ENCODE results near the gene JAK1.
A peak's percentile ranks its signal among the peaks of the same experiment; 100 is the strongest.

JAK1 gene

GRCh38 chr1:64942675-64943074 is 23.7 kb downstream of the JAK1 start:
- Histone ChIP-seq H3F3A (ENCODE audit: low read depth) (no peaks in the 10 kb centered on the region), H3K9me3 (ENCODE audit: insufficient read depth, low read depth, low read length) (no peaks in the 10 kb centered on the region), H3K4me2 (ENCODE audit: low read depth, low read length, poor library complexity, severe bottlenecking) (peak overlapping the region; percentile 14), H3K4me1 (ENCODE audit: insufficient read depth, low read length, poor library complexity, severe bottlenecking) (peaks cover 44% of the 10 kb centered on the region), H3K9ac (ENCODE audit: low read depth, low read length, poor library complexity, severe bottlenecking) (peak overlapping the region; percentile 16), H3K9me2 (replicated peaks; ENCODE audit: low read depth, low read length) (no peaks in the 10 kb centered on the region), H4K20me1 (ENCODE audit: insufficient read depth, low read length, poor library complexity, severe bottlenecking) (peaks cover 32% of the 10 kb centered on the region), H2AFZ (ENCODE audit: low read length) (no peak overlapping the region), H3K79me2 (ENCODE audit: insufficient read depth, low read length) (peaks cover 99% of the 10 kb centered on the region), H3K36me3 (ENCODE audit: insufficient read depth, low read length) (0 out of 2 replicates have a peak, but pooled peaks cover 3% of the 10 kb centered on the region), H3K27me3 (ENCODE audit: insufficient read depth, low read length, poor library complexity, severe bottlenecking) (no peaks in the 10 kb centered on the region), H3K4me3 (ENCODE audit: low read length, poor library complexity, severe bottlenecking) (no peak overlapping the region)
- TF ChIP-seq, protein P1, sequence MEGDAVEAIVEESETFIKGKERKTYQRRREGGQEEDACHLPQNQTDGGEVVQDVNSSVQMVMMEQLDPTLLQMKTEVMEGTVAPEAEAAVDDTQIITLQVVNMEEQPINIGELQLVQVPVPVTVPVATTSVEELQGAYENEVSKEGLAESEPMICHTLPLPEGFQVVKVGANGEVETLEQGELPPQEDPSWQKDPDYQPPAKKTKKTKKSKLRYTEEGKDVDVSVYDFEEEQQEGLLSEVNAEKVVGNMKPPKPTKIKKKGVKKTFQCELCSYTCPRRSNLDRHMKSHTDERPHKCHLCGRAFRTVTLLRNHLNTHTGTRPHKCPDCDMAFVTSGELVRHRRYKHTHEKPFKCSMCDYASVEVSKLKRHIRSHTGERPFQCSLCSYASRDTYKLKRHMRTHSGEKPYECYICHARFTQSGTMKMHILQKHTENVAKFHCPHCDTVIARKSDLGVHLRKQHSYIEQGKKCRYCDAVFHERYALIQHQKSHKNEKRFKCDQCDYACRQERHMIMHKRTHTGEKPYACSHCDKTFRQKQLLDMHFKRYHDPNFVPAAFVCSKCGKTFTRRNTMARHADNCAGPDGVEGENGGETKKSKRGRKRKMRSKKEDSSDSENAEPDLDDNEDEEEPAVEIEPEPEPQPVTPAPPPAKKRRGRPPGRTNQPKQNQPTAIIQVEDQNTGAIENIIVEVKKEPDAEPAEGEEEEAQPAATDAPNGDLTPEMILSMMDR (conservative IDR thresholded peaks at IDR 0.05; ENCODE audit: low read length): no peak
- TF ChIP-seq EZH2phosphoT487 (IDR thresholded peaks at IDR 0.05; ENCODE audit: borderline replicate concordance): no peak

GRCh38 chr1:64942118-64942517 is 24.2 kb downstream of the JAK1 start:
- no peak overlapping the region for H2AFZ ChIP-seq (ENCODE audit: low read length)
- peak overlapping the region; percentile 16 for H3K9ac ChIP-seq (ENCODE audit: low read depth, low read length, poor library complexity, severe bottlenecking)
- 0 out of 2 replicates have a peak, but pooled peaks cover 3% of the 10 kb centered on the region for H3K36me3 ChIP-seq (ENCODE audit: insufficient read depth, low read length)
- H3K9me2 ChIP-seq (replicated peaks; ENCODE audit: low read depth, low read length): no peaks in the 10 kb centered on the region
- peaks cover 39% of the 10 kb centered on the region for H3K4me1 ChIP-seq (ENCODE audit: insufficient read depth, low read length, poor library complexity, severe bottlenecking)
- peaks cover 99% of the 10 kb centered on the region for H3K79me2 ChIP-seq (ENCODE audit: insufficient read depth, low read length)
- peaks cover 38% of the 10 kb centered on the region for H4K20me1 ChIP-seq (ENCODE audit: insufficient read depth, low read length, poor library complexity, severe bottlenecking)
- no peaks in the 10 kb centered on the region for H3F3A ChIP-seq (ENCODE audit: low read depth)
- no peaks in the 10 kb centered on the region for H3K9me3 ChIP-seq (ENCODE audit: insufficient read depth, low read depth, low read length)
- H3K4me2 ChIP-seq (ENCODE audit: low read depth, low read length, poor library complexity, severe bottlenecking): peak overlapping the region; percentile 14
- no peaks in the 10 kb centered on the region for H3K27me3 ChIP-seq (ENCODE audit: insufficient read depth, low read length, poor library complexity, severe bottlenecking)
- TF ChIP-seq, protein P1 (conservative IDR thresholded peaks at IDR 0.05; ENCODE audit: low read length): no peak
- TF ChIP-seq EZH2phosphoT487 (IDR thresholded peaks at IDR 0.05; ENCODE audit: borderline replicate concordance): no peak
- no peak overlapping the region for H3K4me3 ChIP-seq (ENCODE audit: low read length, poor library complexity, severe bottlenecking)

- Histone ChIP-seq H3K4me1 (ENCODE audit: insufficient read depth, low read length, poor library complexity, severe bottlenecking) (peaks cover 33% of the 10 kb centered on the region), H2AFZ (ENCODE audit: low read length) (no peak overlapping the region), H3K4me3 (ENCODE audit: low read length, poor library complexity, severe bottlenecking) (no peak overlapping the region), H3K36me3 (ENCODE audit: insufficient read depth, low read length) (0 out of 2 replicates have a peak, but pooled peaks cover 3% of the 10 kb centered on the region), H3K9ac (ENCODE audit: low read depth, low read length, poor library complexity, severe bottlenecking) (no peak overlapping the region), H3K4me2 (ENCODE audit: low read depth, low read length, poor library complexity, severe bottlenecking) (no peak overlapping the region), H4K20me1 (ENCODE audit: insufficient read depth, low read length, poor library complexity, severe bottlenecking) (peaks cover 43% of the 10 kb centered on the region), H3K27me3 (ENCODE audit: insufficient read depth, low read length, poor library complexity, severe bottlenecking) (no peaks in the 10 kb centered on the region), H3F3A (ENCODE audit: low read depth) (no peaks in the 10 kb centered on the region), H3K79me2 (ENCODE audit: insufficient read depth, low read length) (peaks cover 99% of the 10 kb centered on the region), H3K9me2 (replicated peaks; ENCODE audit: low read depth, low read length) (no peaks in the 10 kb centered on the region), H3K9me3 (ENCODE audit: insufficient read depth, low read depth, low read length) (no peaks in the 10 kb centered on the region)
- no peak for TF ChIP-seq EZH2phosphoT487 (IDR thresholded peaks at IDR 0.05; ENCODE audit: borderline replicate concordance)
- TF ChIP-seq, protein P1 (conservative IDR thresholded peaks at IDR 0.05; ENCODE audit: low read length): no peak
Observed at GRCh38 chr1:64941461-64942117, 24.8 kb downstream of the JAK1 start.

All from Loucy (cell line).